ENCODE measurements around the gene MPND. TPM values are rescaled to one million over a fixed set of nuclear protein-coding genes. Genes with fewer than 3 reads are reported as not detected.
A peak's percentile ranks its signal among the peaks of the same experiment; 100 is the strongest.

Gene MPND
- total RNA-seq, 1 experiment from 2014 or later, result 24.3 TPM

DNA sequence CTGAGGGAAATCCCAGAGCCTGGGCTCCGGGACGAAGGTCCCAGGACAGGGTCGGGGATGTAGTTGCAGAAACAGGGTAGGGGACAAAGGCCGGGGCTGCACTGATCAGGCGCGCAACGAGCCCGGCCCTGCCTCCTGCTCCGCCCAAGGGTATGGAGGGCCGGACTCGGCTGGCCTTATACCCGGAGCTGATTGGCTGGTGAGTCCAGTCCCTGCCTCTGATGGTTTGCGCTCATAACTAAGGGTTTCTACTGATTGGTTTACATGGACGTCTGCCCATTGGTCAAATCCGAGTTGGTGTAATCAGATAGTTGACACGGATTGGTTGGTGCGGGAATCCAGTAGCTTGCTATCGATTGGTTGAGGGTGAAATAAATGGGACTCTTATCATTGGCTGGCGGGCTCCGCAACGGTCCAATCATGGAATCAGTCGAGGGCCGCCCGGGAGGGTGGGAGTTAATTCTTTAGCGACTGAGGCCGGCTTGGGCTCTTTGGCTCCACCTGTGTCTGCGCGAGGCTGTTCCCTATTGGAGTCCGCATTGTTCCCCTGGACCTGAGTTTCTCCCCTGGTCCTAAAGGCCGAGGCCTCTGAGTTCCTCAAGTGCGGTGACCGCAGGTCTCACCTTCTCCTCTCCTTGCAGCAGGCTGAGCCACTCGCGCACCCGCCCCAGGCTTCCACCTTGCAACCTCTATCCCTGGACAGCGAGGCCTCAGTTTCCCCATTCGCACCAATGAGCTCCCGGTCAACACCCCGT, 570 bp upstream of the MPND start:
- intact Hi-C loops (cut with micrococcal nuclease), result loop anchor here (2.0 kb wide), 1 partner anchor 32 kb away; no protein-coding TSS in a partner anchor
- TF ChIP-seq, protein P1, sequence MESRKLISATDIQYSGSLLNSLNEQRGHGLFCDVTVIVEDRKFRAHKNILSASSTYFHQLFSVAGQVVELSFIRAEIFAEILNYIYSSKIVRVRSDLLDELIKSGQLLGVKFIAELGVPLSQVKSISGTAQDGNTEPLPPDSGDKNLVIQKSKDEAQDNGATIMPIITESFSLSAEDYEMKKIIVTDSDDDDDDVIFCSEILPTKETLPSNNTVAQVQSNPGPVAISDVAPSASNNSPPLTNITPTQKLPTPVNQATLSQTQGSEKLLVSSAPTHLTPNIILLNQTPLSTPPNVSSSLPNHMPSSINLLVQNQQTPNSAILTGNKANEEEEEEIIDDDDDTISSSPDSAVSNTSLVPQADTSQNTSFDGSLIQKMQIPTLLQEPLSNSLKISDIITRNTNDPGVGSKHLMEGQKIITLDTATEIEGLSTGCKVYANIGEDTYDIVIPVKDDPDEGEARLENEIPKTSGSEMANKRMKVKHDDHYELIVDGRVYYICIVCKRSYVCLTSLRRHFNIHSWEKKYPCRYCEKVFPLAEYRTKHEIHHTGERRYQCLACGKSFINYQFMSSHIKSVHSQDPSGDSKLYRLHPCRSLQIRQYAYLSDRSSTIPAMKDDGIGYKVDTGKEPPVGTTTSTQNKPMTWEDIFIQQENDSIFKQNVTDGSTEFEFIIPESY (IDR thresholded peaks at IDR 0.05; ENCODE audit: extremely low read depth, insufficient replicate concordance, low read length), result no peak
- TF ChIP-seq EZH2 (IDR thresholded peaks at IDR 0.05), result no peak
- no peak for TF ChIP-seq CBX3 (IDR thresholded peaks at IDR 0.05; ENCODE audit: low read depth)
- TF ChIP-seq POLR2A (IDR thresholded peaks at IDR 0.05; ENCODE audit: borderline replicate concordance, extremely low read depth, insufficient read depth, insufficient read length), result peak; percentile 78
- TF ChIP-seq ZFX (IDR thresholded peaks at IDR 0.05), result peak; percentile 26; the same call in 1 of the 2 replicates
- peak; percentile 100 for TF ChIP-seq SP1 (IDR thresholded peaks at IDR 0.05; ENCODE audit: low read depth)
- TF ChIP-seq EZH2phosphoT487 (IDR thresholded peaks at IDR 0.05; ENCODE audit: borderline replicate concordance), result no peak
- TF ChIP-seq SIN3A (IDR thresholded peaks at IDR 0.05; ENCODE audit: low read depth), result no peak
- TF ChIP-seq, protein P2, sequence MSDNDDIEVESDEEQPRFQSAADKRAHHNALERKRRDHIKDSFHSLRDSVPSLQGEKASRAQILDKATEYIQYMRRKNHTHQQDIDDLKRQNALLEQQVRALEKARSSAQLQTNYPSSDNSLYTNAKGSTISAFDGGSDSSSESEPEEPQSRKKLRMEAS (IDR thresholded peaks at IDR 0.05), result no peak
- TF ChIP-seq, protein P3, sequence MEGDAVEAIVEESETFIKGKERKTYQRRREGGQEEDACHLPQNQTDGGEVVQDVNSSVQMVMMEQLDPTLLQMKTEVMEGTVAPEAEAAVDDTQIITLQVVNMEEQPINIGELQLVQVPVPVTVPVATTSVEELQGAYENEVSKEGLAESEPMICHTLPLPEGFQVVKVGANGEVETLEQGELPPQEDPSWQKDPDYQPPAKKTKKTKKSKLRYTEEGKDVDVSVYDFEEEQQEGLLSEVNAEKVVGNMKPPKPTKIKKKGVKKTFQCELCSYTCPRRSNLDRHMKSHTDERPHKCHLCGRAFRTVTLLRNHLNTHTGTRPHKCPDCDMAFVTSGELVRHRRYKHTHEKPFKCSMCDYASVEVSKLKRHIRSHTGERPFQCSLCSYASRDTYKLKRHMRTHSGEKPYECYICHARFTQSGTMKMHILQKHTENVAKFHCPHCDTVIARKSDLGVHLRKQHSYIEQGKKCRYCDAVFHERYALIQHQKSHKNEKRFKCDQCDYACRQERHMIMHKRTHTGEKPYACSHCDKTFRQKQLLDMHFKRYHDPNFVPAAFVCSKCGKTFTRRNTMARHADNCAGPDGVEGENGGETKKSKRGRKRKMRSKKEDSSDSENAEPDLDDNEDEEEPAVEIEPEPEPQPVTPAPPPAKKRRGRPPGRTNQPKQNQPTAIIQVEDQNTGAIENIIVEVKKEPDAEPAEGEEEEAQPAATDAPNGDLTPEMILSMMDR (IDR thresholded peaks at IDR 0.05 in 2 of 3, conservative IDR thresholded peaks at IDR 0.05 in 1 of 3; ENCODE audit: borderline replicate concordance in 1 of 3, insufficient read depth in 1 of 3, low read depth in 2 of 3, low read length in 2 of 3), result peak in 2 of 3 experiments; percentile 5 to 21; a peak in 1 of 6 replicates
- peak; percentile 93 for TF ChIP-seq POLR2AphosphoS5 (IDR thresholded peaks at IDR 0.05; ENCODE audit: low read depth, low read length)
- no peak for TF ChIP-seq FOSL1 (IDR thresholded peaks at IDR 0.05; ENCODE audit: low read depth)
- TF ChIP-seq CEBPB (IDR thresholded peaks at IDR 0.05; ENCODE audit: low read depth), result no peak
- peak; percentile 79 for TF ChIP-seq TCF7L2 (IDR thresholded peaks at IDR 0.05; ENCODE audit: borderline replicate concordance, extremely low read depth, insufficient read depth, insufficient read length)
- TF ChIP-seq, protein P4, sequence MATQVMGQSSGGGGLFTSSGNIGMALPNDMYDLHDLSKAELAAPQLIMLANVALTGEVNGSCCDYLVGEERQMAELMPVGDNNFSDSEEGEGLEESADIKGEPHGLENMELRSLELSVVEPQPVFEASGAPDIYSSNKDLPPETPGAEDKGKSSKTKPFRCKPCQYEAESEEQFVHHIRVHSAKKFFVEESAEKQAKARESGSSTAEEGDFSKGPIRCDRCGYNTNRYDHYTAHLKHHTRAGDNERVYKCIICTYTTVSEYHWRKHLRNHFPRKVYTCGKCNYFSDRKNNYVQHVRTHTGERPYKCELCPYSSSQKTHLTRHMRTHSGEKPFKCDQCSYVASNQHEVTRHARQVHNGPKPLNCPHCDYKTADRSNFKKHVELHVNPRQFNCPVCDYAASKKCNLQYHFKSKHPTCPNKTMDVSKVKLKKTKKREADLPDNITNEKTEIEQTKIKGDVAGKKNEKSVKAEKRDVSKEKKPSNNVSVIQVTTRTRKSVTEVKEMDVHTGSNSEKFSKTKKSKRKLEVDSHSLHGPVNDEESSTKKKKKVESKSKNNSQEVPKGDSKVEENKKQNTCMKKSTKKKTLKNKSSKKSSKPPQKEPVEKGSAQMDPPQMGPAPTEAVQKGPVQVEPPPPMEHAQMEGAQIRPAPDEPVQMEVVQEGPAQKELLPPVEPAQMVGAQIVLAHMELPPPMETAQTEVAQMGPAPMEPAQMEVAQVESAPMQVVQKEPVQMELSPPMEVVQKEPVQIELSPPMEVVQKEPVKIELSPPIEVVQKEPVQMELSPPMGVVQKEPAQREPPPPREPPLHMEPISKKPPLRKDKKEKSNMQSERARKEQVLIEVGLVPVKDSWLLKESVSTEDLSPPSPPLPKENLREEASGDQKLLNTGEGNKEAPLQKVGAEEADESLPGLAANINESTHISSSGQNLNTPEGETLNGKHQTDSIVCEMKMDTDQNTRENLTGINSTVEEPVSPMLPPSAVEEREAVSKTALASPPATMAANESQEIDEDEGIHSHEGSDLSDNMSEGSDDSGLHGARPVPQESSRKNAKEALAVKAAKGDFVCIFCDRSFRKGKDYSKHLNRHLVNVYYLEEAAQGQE (IDR thresholded peaks at IDR 0.05; ENCODE audit: low read depth), result no peak
- TF ChIP-seq, protein P5, sequence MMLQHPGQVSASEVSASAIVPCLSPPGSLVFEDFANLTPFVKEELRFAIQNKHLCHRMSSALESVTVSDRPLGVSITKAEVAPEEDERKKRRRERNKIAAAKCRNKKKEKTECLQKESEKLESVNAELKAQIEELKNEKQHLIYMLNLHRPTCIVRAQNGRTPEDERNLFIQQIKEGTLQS (IDR thresholded peaks at IDR 0.05), result no peak
- TF ChIP-seq EGR1 (IDR thresholded peaks at IDR 0.05; ENCODE audit: low read depth), result no peak
- TF ChIP-seq SRF (IDR thresholded peaks at IDR 0.05; ENCODE audit: low read depth), result no peak
- no peak for TF ChIP-seq JUND (IDR thresholded peaks at IDR 0.05)

More for the DNA sequence above, 570 bp upstream of the MPND start:
- Histone ChIP-seq H4K20me1 (ENCODE audit: insufficient read depth) (no peaks in the 10 kb centered on the region), H3K9me3 (ENCODE audit: control insufficient read depth in 1 of 2, insufficient read depth in 1 of 2, low read depth in 1 of 2, low read length in 2 of 2) (no peaks in the 10 kb centered on the region), H3K4me1 (ENCODE audit: control insufficient read depth in 1 of 2, insufficient read depth in 2 of 2, low read length in 2 of 2) (peaks cover 7 to 18% of the 10 kb centered on the region in 2 experiments), H3K27me3 (ENCODE audit: insufficient read depth, low read length) (no peaks in the 10 kb centered on the region), H3K4me2 (ENCODE audit: low read length) (peak overlapping the region; percentile 97), H3K9ac (ENCODE audit: low read length) (peak overlapping the region; percentile 77), H3K79me2 (ENCODE audit: insufficient read depth, low read length) (no peaks in the 10 kb centered on the region; the same call in 1 of the 2 replicates), H3K4me3 (replicated peaks in 1 of 2; ENCODE audit: low read depth in 1 of 2, low read length in 2 of 2) (peak overlapping the region; percentile 69 to 75), H3K36me3 (ENCODE audit: control insufficient read depth in 1 of 2, insufficient read depth in 2 of 2, low read length in 2 of 2) (peaks cover 0 to 5% of the 10 kb centered on the region in 2 experiments; a peak in 2 of 4 replicates), H2AFZ (ENCODE audit: low read depth, low read length, poor library complexity, severe bottlenecking) (peak overlapping the region; percentile 62), H3K27ac (ENCODE audit: low read depth, low read length) (peak overlapping the region; percentile 86), H3K9me2 (ENCODE audit: insufficient read depth) (no peaks in the 10 kb centered on the region)
- ChIA-PET POLR2A (interaction anchor here (0.8 to 1.6 kb wide), 17 partner anchors 10 to 129 kb away, joined by 3 to 11 read pairs (median 5); partner anchors contain the start of genes CHAF1A, FSD1 and YJU2), CTCF (interaction anchor here (0.6 to 3.0 kb wide), 8 partner anchors 10 to 129 kb away, joined by 3 to 47 read pairs (median 4); partner anchors contain the start of genes CHAF1A, HDGFL2 and YJU2), RAD21 (ENCODE audit: low non-redundant PET in 1 of 2, low total read pairs in 2 of 2, uncharacterized antibody in 2 of 2, unreplicated experiment in 2 of 2) (interaction anchor here (0.8 to 1.5 kb wide), 3 partner anchors 33 to 76 kb away, joined by 3 to 10 read pairs (median 3); no protein-coding TSS in a partner anchor)
- no TSS peak for BruUV-seq (replicated peaks)
- ATAC-seq (peak; percentile 89), DNase-seq (ENCODE audit: low read depth, low spot score) (peak; percentile 100)
